ENCODE measurements around the gene SPTLC2.

SPTLC2 gene

DNA sequence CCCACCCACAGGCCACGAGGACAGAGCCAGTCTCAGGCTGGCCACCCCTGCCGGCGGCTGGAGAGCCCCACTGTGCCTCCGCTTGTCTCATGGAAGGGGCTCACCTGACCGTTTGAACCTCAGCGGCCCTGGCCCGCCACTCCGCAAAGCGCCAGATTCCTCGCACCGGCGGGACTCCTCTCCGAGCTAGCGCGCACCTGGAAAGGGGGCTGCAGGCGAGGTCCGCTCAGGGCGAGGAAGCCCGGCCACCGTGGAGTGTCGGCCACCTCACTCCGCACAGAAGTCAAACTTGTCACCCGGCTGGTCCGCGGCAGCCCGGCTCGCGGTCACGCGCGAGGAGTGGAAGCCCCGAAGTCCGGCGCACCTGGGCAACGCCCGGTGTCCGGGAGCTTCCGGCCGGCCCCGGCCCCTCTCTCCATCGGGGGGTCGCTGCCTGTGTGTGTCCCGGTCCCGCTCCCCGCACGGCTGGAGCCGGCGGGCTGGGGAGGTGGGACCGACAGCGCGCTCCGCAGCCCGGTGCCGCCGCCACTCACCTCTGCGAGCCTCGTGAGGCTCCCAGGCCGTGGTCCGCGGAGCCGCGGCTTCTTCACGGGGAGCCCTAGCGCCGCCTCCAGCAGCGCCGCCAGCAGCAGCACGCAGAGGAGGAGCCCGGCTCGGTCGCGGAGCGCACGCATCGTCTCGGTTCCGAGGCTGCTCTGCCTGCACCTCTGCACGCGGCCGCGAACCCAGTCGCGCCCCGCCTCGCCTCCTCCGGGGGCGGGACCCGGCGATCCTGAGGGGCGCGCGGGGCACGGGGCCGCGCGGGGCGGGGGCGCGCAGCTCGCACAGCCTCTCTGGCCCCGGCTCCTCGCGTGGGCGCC, 118.1 kb downstream of the SPTLC2 start, which contains the start of gene ISM2:
ISM2 (minus strand) TSS at position 697 of the 860 bp plus-strand sequence; CDS start at position 674, 23 bp downstream.
- no peak for DNase-seq

GRCh38 chr14:77495334-77495733, 121.1 kb downstream of the SPTLC2 start:
- DNase-seq, result no peak

GRCh38 chr14:77491056-77491455, 125.4 kb downstream of the SPTLC2 start:
- DNase-seq, result no peak

DNA sequence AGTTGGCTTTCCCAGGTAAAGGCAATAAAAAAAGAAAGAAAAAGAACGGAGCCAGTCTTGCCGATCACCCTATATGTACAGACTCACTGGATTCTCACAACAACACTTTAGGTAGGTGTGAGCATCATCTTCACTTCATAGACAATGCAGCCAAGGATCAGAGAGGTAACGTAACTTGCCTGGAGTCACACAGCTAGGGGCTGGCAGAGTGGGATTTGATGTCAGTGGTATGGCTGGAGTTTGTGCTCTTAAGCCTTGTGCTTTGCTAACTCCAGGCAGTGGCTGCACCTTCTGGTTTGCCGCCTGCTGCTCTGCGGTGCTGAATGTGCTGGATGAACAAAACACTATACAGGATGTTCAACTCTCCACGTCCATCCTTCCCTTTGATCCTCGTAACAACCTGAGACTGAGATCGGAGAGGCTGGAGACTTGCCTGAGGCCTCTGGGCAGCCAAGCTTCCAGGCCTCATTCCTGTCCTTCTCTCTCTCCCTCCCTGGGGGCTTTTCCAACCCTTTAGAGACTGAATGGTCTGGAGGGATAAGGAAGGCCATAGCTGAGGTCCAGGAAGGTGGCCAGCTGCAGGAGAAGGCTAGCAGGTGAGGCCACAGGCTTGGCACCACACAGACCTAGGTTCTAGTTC, 126.0 kb downstream of the SPTLC2 start:
- no peak for DNase-seq

DNA sequence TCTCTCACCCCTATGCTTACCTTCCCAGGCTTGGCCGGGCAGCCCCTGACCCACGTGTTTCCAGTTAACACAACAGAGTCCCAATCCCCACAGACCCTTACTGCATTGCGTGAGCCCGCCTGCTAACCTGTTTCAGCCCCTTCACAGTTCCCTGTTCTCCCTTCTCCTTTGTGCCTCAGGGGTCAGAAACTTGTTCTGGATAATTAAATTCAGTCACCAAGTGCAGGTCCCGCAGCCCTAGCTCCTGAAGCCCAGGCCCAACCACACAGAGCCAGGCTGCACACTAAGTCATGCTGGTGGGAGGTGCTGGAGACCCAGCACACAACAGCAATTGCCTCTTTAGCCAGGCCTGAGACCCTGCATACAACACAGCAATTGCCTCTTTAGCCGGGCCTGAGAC, 127.4 kb downstream of the SPTLC2 start:
- DNase-seq, result no peak

- DNase-seq, result no peak
Observed at GRCh38 chr14:77488558-77488957, 127.9 kb downstream of the SPTLC2 start.

DNA sequence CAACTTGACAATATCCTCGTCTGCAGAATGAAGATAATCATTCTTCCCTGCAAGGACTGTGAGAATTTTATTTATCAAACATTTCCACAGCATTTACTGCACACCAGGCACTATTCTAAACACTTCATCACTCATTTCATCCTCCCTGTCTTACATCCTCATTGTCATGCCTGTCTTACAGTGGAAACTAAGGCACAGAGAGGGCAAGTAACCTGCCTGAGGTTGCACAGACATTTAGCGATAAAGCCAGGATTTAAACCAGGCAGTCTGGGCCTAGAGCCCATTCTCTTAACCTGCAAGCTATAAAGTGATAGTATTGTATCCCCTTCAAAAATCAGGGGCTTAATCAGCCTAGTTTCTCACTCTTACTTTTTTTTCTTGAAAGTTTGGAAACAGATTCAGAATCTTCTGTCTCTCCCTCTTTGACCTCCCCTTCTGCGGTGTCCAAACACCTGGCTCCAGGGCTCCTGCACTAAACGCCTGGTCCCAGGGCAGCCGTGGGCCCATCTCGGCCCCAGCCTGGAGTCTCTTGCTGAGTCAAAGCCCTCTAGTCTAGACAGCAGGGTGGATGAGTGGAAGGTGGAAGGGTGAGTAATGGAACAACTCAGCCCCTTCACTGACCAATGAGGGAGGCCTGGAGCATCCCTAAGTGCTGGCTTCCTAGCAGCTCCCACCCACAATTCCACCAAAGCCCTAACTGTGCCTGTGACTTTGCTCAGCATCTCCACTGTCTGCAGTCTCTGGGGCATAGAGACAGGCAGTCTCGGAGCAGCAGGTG, 130.3 kb downstream of the SPTLC2 start:
- DNase-seq, result no peak

GRCh38 chr14:77485256-77485655, 131.2 kb downstream of the SPTLC2 start:
- no peak for DNase-seq

DNA sequence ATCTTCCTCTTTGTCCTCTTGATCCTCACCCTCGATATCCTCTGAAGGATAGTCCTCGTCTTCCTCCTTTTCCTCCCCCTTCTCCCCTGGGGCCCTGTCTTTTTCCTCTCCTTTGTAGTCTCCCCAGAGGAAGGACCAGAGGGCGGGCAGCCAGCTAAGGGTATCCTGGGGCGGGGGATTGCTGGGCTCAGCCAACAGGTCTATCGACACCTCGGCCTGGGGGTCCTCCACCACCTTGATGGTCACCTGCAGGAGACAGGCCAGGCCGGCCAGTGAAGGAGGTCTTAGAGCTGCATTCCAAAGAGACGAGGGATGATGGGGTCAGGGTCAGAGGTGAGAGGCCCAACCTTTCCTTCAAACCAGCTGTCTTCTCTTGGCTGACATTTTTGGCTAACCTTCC, 134.0 kb downstream of the SPTLC2 start:
- DNase-seq, result no peak

DNA sequence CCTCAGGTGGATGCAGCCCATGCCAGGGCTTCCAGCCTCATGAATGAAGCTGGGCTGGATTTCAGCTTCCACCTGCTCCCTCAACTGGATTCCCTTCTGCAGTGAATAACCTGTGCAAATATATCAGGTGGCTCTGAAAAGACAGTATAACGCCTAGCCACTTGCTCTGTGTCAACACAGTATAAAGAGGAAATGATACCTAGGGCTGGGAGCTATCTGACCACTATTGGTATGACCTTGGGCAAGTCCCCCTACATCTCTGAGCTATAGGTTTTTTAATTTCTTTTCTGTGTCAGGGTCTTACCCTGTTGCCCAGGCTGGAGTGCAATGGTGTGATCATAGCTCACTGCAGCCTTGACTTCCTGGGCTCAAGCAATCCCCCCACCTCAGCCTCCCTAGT, 137.6 kb downstream of the SPTLC2 start:
- DNase-seq, result no peak

- no peak for DNase-seq
Observed at GRCh38 chr14:77478029-77478428, 138.4 kb downstream of the SPTLC2 start.

GRCh38 chr14:77475432-77476115, 140.9 kb downstream of the SPTLC2 start:
- DNase-seq, result no peak

DNA sequence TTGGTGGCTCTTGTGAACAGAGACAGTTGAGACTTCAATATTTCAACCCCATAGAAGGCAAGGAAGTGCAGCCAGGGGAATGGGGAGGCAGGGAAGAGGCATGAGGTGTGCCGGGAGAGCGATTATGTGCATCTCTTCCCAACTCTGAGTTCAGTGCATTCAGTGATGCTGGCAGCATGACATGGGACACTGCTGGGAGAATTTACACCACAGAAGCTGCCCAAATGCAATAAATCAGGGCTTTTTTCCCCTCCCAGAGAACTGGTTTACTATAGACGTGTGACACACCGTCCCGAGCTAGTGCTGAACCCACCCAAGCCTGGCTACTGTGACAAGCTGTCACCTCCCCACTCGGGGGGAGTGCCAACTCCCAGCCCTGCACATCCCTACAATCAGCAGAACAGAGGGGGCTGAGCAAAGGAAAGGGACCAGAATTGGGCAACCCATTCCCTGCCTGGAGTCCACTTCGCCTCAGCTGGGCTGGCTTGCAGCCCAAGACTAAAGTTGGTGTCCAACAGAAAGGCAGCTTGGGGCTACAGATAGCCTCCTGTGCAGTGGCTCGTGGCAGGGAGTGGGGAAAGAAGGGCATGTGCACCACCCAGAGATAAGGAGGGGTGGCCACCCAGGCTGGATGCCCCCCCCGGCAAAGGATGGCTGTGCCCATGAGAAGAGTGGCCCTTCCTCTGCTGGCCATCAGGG, 141.8 kb downstream of the SPTLC2 start:
- no peak for DNase-seq

DNA sequence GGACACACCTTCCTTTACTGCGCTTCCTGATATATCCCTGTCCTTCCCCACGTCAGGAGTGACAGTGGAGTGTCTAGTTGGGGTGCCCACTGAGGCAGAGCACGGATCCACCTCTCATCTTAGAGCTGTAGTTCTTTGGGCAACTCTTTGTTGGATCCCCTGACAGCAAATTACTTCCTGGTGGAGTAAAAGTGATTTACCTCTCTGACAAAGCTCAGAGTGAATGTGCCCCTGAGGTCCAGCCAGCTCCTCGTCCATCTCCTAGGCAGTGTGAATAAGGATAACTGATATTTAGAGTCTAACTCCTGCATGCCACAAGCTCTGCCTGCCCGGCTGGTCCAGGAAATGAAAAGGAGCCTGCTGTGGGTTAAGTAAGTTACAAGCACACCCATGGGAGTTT, 142.5 kb downstream of the SPTLC2 start:
- no peak for DNase-seq

DNA sequence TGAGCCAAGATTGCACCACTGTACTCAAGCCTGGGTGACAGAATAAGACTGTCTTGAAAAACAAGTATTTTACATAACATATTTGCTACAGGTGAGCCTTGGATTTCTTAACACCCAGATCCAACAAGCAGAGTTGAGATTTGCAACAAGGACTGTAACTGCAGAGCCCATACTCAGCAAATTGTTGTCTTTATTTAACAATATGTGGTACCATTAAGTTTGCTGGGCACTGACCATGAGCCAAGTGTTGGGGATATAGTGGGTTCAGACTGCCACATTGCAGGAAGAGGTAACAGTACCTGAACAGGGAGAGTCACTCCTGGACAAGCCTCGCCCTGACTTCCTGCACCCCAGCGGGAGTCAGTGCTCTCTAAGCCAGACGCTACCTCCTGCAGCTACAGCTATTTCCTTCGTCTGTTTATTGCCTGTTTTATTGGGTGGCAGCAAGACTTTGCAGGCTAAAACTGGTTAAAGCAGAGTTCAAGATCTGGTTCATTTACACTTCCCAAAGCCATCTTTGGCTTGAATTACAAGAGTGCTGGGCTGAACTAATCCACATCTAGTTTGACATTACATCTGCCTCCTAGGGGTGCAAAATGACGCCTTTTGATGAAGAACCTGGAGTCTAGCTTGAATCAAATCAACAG, 146.1 kb downstream of the SPTLC2 start:
- DNase-seq, result no peak

DNA sequence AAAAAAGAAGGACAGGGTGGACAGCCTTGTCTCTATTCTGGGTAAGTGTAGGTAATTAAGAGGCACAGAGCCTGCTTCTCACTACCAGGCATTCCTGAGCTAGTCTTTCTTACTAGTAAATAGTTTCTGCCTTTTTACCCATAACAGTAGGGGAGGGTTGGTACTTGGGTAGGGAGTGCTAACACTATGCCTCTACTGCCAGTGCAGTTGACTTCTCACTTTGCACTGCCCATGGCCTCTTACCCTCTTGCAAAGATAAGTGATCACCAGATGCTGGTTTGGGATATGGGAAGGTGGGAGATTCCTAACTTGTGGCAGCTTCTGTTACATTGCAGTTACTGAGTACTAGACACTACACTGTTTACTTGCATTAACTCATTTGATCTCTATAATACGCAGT, 146.9 kb downstream of the SPTLC2 start:
- DNase-seq, result no peak

DNA sequence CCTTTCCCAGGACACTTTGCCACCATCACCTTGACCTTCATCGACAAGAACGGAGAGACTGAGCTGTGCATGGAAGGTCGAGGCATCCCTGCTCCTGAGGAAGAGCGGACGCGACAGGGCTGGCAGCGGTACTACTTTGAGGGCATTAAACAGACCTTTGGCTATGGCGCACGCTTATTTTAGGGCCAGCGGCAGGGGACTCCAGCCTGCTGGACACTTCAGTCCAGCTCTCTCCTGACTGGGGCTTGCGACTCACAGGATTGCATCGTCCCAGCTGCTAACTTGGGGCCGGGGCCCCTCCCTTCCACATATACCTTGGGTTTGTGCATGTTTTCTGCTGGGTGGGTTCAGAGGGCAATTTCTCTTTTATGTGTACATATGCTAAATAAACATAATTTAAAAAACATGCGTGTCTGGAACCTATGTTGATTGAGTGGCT, 147.4 kb downstream of the SPTLC2 start:
- no peak for DNase-seq

DNA sequence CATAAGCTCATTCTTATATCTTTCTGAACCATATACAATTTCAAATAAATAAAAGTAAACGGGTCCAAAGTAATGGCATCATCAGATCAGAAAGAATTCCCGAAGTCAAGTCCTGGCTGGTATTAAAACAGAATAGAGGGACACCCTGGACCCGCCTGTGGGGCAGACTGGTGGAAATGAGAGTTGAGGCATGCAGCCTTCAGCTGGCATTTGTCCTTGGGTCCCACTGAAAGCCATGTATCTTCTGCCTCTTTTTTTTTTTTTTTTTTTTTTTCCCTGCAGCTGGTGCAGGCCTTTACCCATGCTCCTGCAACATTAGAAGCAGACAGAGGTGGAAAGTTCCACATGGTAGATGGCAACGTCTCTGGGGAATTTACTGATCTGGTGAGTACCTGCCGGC, 148.6 kb downstream of the SPTLC2 start:
- no peak for DNase-seq

DNA sequence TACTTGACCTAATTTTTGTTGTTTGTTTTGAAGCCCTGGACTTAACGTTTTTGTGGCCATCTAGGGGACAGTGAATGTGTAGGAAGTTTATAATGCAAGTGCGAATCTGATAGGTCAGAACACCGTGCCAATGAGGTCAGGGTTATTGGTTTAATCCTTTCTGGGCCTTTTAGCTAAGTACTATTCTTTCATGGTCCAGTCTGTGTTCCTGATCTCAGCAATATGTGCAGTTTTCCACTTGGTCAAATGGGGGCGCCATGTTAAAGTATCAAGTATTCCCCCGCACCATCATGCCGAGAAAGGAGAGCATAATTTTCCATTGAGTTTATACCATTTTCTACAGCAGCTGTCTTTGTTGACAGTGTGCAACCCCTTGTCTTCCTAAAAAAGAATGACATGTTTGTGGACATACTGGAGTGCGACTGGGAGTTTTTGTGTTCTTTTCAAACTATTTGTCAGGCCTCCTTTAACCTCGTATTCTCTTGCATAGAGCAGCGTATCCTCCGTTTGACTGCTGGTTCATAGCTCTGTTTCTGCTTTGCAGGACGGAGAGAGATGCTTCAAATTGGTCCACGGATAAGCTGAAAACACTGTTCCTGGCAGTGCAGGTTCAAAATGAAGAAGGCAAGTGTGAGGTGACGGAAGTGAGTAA, 157.2 kb downstream of the SPTLC2 start:
- DNase-seq, result peak; percentile 29

GRCh38 chr14:77458249-77458950, 158.0 kb downstream of the SPTLC2 start:
- no peak for DNase-seq

Measured in NCI-H2081 treated with DMSO at 0.1 percent for 48 hours (cell line).